SW 1271 (cell line): ENCODE measurements around the gene SUMF2.
"Not testable (repeated sequence)": the region's sequence is repeated elsewhere in the genome, so short reads cannot be mapped to it uniquely, and the experiment has no call there.

Experiments used
- DNase-seq, 2 experiments: peaks; one replicate each; lab custom pipeline; 2025; lab: John Stamatoyannopoulos, UW

The SUMF2 gene

GRCh38 chr7:56063882-56064625 is at the start of gene SUMF2:
Gene SUMF2, plus strand, starts transcription at chr7:56064286. Its CDS starts 26 bp downstream, at chr7:56064312.
- DNase-seq = peak; percentile 41 to 81

GRCh38 chr7:56017015-56017414 is 47.1 kb upstream of the SUMF2 start:
- not testable (repeated sequence) for DNase-seq

GRCh38 chr7:56019501-56019900 is 44.6 kb upstream of the SUMF2 start:
- no peak for DNase-seq

- DNase-seq = no peak
These were observed 40.6 kb upstream of the SUMF2 start for GRCh38 chr7:56023500-56023899.

GRCh38 chr7:56026538-56026937 is 37.5 kb upstream of the SUMF2 start:
- no peak for DNase-seq

- no peak for DNase-seq
These were observed 35.0 kb upstream of the SUMF2 start for GRCh38 chr7:56028942-56029630.

- no peak for DNase-seq
These were observed 33.7 kb upstream of the SUMF2 start for GRCh38 chr7:56030340-56030739.

- not testable (repeated sequence) for DNase-seq
These were observed 32.5 kb upstream of the SUMF2 start for GRCh38 chr7:56031556-56031955.

GRCh38 chr7:56032578-56032977 is 31.5 kb upstream of the SUMF2 start:
- not testable (repeated sequence) for DNase-seq

- DNase-seq = peak; percentile 23 to 52
These were observed 30.2 kb upstream of the SUMF2 start for GRCh38 chr7:56033671-56034432.

- DNase-seq = no peak
These were observed 23.4 kb upstream of the SUMF2 start for GRCh38 chr7:56040730-56041129.

GRCh38 chr7:56045758-56046157 is 18.3 kb upstream of the SUMF2 start:
- DNase-seq = not testable (repeated sequence)

- DNase-seq = no peak
These were observed 17.2 kb upstream of the SUMF2 start for GRCh38 chr7:56046721-56047445.

- not testable (repeated sequence) for DNase-seq
These were observed 16.5 kb upstream of the SUMF2 start for GRCh38 chr7:56047446-56048116.

- no peak for DNase-seq
These were observed 15.8 kb upstream of the SUMF2 start for GRCh38 chr7:56048245-56048644.

GRCh38 chr7:56048763-56049162 is 15.3 kb upstream of the SUMF2 start:
- peak in 1 of 2 experiments; percentile 18 for DNase-seq

GRCh38 chr7:56051053-56051338 is 13.1 kb upstream of the SUMF2 start:
- no peak for DNase-seq

GRCh38 chr7:56051339-56052191 is 12.5 kb upstream of the SUMF2 start, which contains the start of the genes CCT6A and PSPH:
Gene CCT6A, plus strand, starts transcription at chr7:56051765. Its CDS starts 84 bp downstream, at chr7:56051849.
Gene PSPH, minus strand, starts transcription at chr7:56051444. Its CDS starts 30,232 bp downstream, at chr7:56021212.
- DNase-seq = peak; percentile 93 to 94

- DNase-seq = no peak
These were observed 10.7 kb upstream of the SUMF2 start for GRCh38 chr7:56053379-56053778.

- no peak for DNase-seq
These were observed 10.1 kb upstream of the SUMF2 start for GRCh38 chr7:56053993-56054392.
